Memory B cell (primary cell): ENCODE measurements around the gene CORO2A.

ENCODE experiments used
- ATAC-seq: fragments of 150-1000 bp; cut with Tn5 transposase; 2 replicates; pipeline ENCODE4 v1.10.0; 2021; ENCODE audit warnings: low read depth, mild to moderate bottlenecking, moderate library complexity
- DNase-seq, 2 donors: peaks; one replicate each; pipeline ENCODE4 v3.0.0; 2022; ENCODE audit warnings: low spot score in 2 of 2
- H3K27ac Mint-ChIP-seq: one replicate; pipeline ENCODE4 v1.8.0; 2022; ENCODE audit warnings: mild to moderate bottlenecking, moderate library complexity, mixed read lengths
- H3K27me3 Mint-ChIP-seq: one replicate; pipeline ENCODE4 v1.8.0; 2022; ENCODE audit warnings: mixed read lengths
- H3K36me3 Mint-ChIP-seq: one replicate; pipeline ENCODE4 v1.8.0; 2022; ENCODE audit warnings: mild to moderate bottlenecking, mixed read lengths
- H3K4me1 Mint-ChIP-seq: one replicate; pipeline ENCODE4 v1.8.0; 2022; ENCODE audit warnings: mixed read lengths
- H3K4me3 Mint-ChIP-seq: one replicate; pipeline ENCODE4 v1.8.0; 2022; ENCODE audit warnings: mild to moderate bottlenecking, moderate library complexity, mixed read lengths
- H3K9me3 Mint-ChIP-seq: one replicate; pipeline ENCODE4 v1.8.0; 2022; ENCODE audit warnings: mixed read lengths

CORO2A gene

DNA sequence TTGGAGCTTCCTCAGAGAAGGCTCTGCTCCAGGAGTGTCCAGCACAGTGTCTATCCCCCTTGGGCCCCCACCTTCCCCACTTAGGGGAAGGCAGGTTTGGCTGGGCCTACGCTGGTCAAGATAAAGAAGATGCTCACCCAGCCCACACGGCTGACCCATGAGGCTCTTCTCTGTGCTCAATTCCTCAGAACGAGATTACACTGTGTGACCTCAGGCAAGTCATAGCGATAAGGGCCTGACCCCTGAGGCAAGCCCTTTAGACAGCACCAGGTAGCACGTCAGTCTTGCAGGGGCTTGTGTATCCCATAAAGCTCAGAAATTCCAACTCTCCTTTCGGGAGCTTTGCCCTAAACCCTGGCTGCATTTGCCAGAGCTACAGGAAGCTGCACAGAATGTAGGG lies 32.6 kb downstream of the CORO2A start:
- Mint-ChIP-seq H3K36me3 (peaks cover 2% of the 10 kb centered on the region), H3K4me3 (no peak overlapping the region), H3K27ac (peak overlapping the region; percentile 18), H3K4me1 (peaks cover 2% of the 10 kb centered on the region), H3K27me3 (peaks cover 1% of the 10 kb centered on the region), H3K9me3 (no peaks in the 10 kb centered on the region)
- DNase-seq (no peak), ATAC-seq (no peak)

DNA sequence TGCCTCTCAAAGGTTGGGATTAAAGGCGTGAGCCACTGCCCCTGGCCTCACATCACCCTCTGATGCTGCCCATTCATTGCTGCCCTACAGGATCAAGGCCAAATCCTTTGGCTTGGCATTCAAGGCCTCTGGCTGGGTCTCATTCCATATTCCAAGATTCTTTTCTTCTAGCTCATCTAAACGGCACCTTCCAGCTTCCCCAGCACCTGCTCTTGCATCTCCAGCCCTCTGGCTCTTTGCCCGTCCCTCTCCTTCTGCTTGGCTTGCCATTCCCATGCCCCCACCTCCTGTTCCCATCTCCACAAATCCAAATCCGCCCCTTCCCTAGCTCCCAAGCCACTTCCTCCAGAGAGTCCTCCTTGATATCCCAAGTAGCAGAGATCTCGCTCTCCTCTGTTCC lies 33.1 kb downstream of the CORO2A start:
- no peak overlapping the region for H3K4me3 Mint-ChIP-seq
- H3K36me3 Mint-ChIP-seq: peaks cover 2% of the 10 kb centered on the region
- ATAC-seq (no peak), DNase-seq (no peak)
- peaks cover 2% of the 10 kb centered on the region for H3K4me1 Mint-ChIP-seq
- no peaks in the 10 kb centered on the region for H3K9me3 Mint-ChIP-seq
- peaks cover 1% of the 10 kb centered on the region for H3K27me3 Mint-ChIP-seq
- peak overlapping the region; percentile 18 for H3K27ac Mint-ChIP-seq

- H3K9me3 Mint-ChIP-seq: no peaks in the 10 kb centered on the region
- no peak overlapping the region for H3K4me3 Mint-ChIP-seq
- no peaks in the 10 kb centered on the region for H3K27me3 Mint-ChIP-seq
- DNase-seq (no peak), ATAC-seq (no peak)
- H3K27ac Mint-ChIP-seq: no peak overlapping the region
- H3K4me1 Mint-ChIP-seq: no peaks in the 10 kb centered on the region
- peaks cover 2% of the 10 kb centered on the region for H3K36me3 Mint-ChIP-seq
Observed at GRCh38 chr9:98158071-98158831, 34.2 kb downstream of the CORO2A start.

DNA sequence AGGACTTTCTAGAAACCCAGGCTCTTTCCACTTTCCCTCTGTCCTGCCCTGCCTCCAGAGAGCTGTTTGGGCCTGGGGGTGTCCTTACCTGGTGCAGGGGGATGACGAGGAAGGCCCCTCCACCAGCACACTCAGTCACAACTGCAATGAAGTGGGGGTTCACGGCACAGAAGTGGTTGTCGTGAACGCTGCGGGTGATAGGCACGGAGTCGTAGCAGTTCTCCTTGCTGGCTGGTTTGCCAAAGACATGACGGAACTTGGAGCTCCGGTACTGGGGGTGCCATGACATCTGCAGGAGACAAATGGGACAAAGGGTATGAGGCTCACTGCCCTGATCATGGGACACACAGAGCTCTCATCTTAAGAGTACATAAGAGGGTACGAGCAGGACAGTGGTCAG lies 35.1 kb downstream of the CORO2A start:
- no peak for ATAC-seq
- Mint-ChIP-seq H3K9me3 (no peaks in the 10 kb centered on the region), H3K4me3 (no peak overlapping the region), H3K27ac (no peak overlapping the region), H3K27me3 (no peaks in the 10 kb centered on the region), H3K36me3 (peaks cover 2% of the 10 kb centered on the region), H3K4me1 (no peaks in the 10 kb centered on the region)
- no peak for DNase-seq

- no peaks in the 10 kb centered on the region for H3K9me3 Mint-ChIP-seq
- H3K36me3 Mint-ChIP-seq: peaks cover 2% of the 10 kb centered on the region
- H3K27me3 Mint-ChIP-seq: no peaks in the 10 kb centered on the region
- ATAC-seq: no peak
- H3K27ac Mint-ChIP-seq: no peak overlapping the region
- H3K4me3 Mint-ChIP-seq: no peak overlapping the region
- DNase-seq: no peak
- H3K4me1 Mint-ChIP-seq: peaks cover 8% of the 10 kb centered on the region
Observed at GRCh38 chr9:98154678-98155077, 37.8 kb downstream of the CORO2A start.

GRCh38 chr9:98152526-98152925 lies 39.9 kb downstream of the CORO2A start:
- Mint-ChIP-seq H3K4me1 (peaks cover 8% of the 10 kb centered on the region), H3K36me3 (peaks cover 2% of the 10 kb centered on the region), H3K9me3 (no peaks in the 10 kb centered on the region), H3K4me3 (no peak overlapping the region), H3K27ac (no peak overlapping the region), H3K27me3 (no peaks in the 10 kb centered on the region)
- no peak for ATAC-seq
- DNase-seq: no peak

- no peak for DNase-seq
- Mint-ChIP-seq H3K27me3 (no peaks in the 10 kb centered on the region), H3K4me3 (no peak overlapping the region)
Observed at GRCh38 chr9:98150721-98151120, 41.7 kb downstream of the CORO2A start.

DNA sequence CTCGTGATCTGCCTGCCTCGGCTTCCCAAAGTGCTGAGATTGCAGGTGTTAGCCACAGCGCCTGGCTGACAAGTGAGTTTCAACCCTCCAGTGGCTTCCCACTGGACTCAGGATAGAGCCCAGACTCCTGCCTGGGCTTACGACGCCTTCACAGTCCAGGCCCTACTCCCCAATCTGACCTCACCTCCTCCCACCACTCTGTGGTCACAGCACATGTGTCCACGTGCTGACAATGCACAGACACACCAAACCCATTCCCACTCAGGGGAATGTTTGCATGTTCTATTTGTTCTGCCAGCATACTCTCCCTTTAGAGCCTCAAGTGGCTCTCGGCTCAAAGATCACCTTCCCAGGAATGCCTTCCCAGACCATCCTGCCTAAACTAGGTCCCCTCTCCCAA lies 42.3 kb downstream of the CORO2A start:
- peak overlapping the region; percentile 11 for H3K27ac Mint-ChIP-seq
- peaks cover 26% of the 10 kb centered on the region for H3K4me1 Mint-ChIP-seq
- no peaks in the 10 kb centered on the region for H3K9me3 Mint-ChIP-seq
- ATAC-seq: no peak
- no peaks in the 10 kb centered on the region for H3K27me3 Mint-ChIP-seq
- DNase-seq: no peak
- no peaks in the 10 kb centered on the region for H3K36me3 Mint-ChIP-seq
- H3K4me3 Mint-ChIP-seq: no peak overlapping the region

More at GRCh38 chr9:98150721-98151120, 41.7 kb downstream of the CORO2A start:
- Mint-ChIP-seq H3K27ac (peak overlapping the region; percentile 11), H3K4me1 (peaks cover 23% of the 10 kb centered on the region), H3K36me3 (no peaks in the 10 kb centered on the region), H3K9me3 (no peaks in the 10 kb centered on the region)
- no peak for ATAC-seq

- DNase-seq (no peak), ATAC-seq (no peak)
- H3K4me3 Mint-ChIP-seq: no peak overlapping the region
- no peaks in the 10 kb centered on the region for H3K9me3 Mint-ChIP-seq
- no peak overlapping the region for H3K27ac Mint-ChIP-seq
- no peaks in the 10 kb centered on the region for H3K36me3 Mint-ChIP-seq
- H3K4me1 Mint-ChIP-seq: peaks cover 28% of the 10 kb centered on the region
- H3K27me3 Mint-ChIP-seq: no peaks in the 10 kb centered on the region
Observed at GRCh38 chr9:98149422-98149821, 43.0 kb downstream of the CORO2A start.

DNA sequence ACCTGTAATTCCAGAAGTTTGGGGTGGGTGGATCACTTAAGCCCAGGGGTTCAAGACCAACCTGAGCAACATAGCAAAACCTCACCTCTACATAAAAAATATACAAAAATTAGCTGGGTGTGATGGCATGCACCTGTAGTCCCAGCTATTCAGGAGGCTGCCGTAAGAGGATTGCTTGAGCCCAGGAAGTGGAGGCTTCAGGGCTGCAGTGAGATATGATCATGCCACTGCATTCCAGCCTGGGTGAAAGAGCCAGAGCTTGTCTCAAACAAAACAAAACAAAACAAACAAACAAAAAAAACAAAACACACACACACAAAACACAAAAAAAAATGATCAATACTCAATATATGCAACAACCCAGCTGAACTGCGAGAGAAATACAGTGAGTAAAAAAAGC lies 44.0 kb downstream of the CORO2A start:
- Mint-ChIP-seq H3K36me3 (no peaks in the 10 kb centered on the region), H3K4me1 (peaks cover 31% of the 10 kb centered on the region), H3K27me3 (no peaks in the 10 kb centered on the region), H3K4me3 (no peak overlapping the region), H3K9me3 (no peaks in the 10 kb centered on the region), H3K27ac (peak overlapping the region; percentile 63)
- ATAC-seq (no peak), DNase-seq (no peak)

DNA sequence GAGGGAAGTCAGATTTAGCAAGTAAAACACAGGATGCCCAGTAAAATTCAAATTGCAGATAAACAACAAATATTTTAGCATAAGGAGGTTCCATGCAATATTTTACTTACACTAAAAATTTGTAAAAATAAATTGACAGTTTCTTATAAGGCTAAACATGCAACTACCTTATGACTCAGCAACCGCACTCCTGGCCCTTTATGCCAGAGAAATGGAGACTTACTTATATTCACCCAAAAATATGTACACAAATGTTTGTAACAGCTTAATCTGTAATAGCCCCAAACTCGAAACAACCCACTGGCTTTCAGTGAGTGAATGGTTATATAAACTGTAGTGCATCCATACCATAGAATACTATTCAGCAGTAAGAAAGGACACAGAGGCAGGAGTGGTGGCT lies 44.9 kb downstream of the CORO2A start:
- Mint-ChIP-seq H3K27ac (peak overlapping the region; percentile 43), H3K4me3 (no peak overlapping the region), H3K27me3 (no peaks in the 10 kb centered on the region), H3K9me3 (no peaks in the 10 kb centered on the region), H3K36me3 (no peaks in the 10 kb centered on the region), H3K4me1 (peaks cover 31% of the 10 kb centered on the region)
- ATAC-seq: no peak
- DNase-seq: no peak

- H3K36me3 Mint-ChIP-seq: no peaks in the 10 kb centered on the region
- DNase-seq (no peak), ATAC-seq (peak; percentile 56)
- H3K27ac Mint-ChIP-seq: peak overlapping the region; percentile 77
- no peaks in the 10 kb centered on the region for H3K27me3 Mint-ChIP-seq
- H3K4me1 Mint-ChIP-seq: peaks cover 31% of the 10 kb centered on the region
- H3K9me3 Mint-ChIP-seq: no peaks in the 10 kb centered on the region
- H3K4me3 Mint-ChIP-seq: peak overlapping the region; percentile 48
Observed at GRCh38 chr9:98146101-98146991, 46.1 kb downstream of the CORO2A start.

DNA sequence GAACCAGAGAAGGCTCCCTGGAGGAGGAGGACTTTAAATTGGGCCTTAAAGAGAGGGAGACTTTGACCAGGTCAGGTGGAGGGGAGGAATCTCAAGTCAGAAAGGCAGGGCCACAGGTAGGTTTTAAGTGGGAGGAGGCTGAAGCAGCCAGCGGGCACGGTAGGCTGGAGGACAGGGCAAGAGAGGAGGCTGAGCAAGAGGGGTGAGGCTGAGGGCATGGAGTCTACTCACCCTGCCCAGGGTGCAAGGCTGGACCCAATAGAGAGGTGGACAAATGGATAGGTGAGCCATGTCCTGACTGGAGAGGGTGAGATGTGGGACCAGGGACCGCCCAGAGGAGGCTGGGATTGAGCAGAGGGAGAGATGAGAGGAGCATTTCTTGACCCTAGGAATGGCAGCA lies 47.8 kb downstream of the CORO2A start:
- Mint-ChIP-seq H3K4me3 (no peak overlapping the region), H3K27me3 (no peaks in the 10 kb centered on the region), H3K9me3 (no peaks in the 10 kb centered on the region), H3K4me1 (peaks cover 23% of the 10 kb centered on the region), H3K27ac (no peak overlapping the region), H3K36me3 (no peaks in the 10 kb centered on the region)
- DNase-seq: no peak
- no peak for ATAC-seq

DNA sequence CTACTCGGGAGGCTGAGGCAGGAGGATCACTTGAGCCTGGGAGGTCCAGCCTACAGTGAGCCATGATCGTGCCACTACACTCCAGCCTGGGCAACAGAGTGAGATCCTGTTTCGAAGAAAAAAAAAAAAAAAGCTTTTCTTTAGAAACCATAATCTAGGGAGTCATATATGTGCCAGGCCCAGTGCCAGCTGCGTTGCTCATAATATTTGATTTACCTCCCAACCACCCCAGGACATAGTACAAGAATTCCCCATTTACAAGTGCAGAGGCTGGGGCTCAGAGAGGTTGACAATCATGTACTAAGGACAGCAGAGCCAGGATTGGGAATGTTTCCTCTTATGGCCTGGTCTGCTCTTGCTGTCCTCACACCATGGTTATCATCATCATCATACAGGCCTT lies 48.4 kb downstream of the CORO2A start:
- DNase-seq: no peak
- Mint-ChIP-seq H3K27ac (no peak overlapping the region), H3K36me3 (no peaks in the 10 kb centered on the region), H3K4me3 (no peak overlapping the region), H3K27me3 (no peaks in the 10 kb centered on the region), H3K9me3 (no peaks in the 10 kb centered on the region), H3K4me1 (peaks cover 23% of the 10 kb centered on the region)
- no peak for ATAC-seq
